ENCODE results near the gene ADD2.

ADD2 gene

DNA sequence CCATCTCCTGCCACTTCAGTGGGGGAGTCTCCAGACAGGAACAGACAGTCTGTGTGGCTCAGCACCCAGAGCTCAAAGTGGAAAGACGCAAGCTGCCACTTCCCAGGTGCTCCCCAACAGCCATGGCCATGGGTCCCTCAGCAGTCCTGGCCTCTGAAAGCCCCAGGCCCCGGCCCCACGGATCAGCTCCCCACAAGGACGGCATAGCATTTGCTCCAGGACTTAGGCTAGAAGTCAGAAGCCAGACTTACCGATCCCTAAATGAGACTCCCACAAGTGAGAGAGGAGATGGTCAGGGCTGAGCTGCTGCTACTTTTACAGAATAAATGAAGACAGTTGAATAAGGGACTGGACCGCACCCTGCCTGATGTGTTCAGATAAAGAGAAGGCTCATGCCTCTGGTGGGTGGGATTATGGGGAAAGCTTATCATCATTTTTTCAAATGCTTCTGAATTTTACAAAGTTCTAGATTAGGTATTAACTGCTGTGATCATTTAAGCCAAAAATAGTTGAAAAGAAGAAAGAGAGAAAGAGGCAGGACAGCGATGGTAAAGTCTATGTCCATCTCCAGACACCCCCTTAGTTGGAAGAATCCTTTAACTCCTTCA lies 50.5 kb downstream of the ADD2 start:
- DNase-seq = no peak

DNA sequence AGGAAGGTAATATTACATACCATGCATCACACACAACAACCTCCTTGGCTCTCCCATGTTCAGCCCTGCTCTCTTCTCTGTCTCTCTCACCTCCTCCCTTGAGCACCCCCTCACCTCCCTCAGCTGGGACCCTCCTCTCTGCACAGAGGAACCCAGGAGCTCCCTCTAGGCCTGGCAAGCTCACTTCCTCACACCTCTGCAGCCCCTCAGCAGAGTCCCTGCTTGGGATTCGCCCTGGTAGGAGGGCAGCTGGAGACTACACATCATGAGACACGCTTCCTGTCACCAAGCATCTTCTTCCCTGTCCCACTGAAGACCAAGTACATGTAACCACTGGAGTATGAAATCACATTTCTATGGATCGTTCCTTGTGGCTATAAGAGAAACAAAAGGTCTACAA lies 51.0 kb downstream of the ADD2 start:
- DNase-seq = no peak

DNA sequence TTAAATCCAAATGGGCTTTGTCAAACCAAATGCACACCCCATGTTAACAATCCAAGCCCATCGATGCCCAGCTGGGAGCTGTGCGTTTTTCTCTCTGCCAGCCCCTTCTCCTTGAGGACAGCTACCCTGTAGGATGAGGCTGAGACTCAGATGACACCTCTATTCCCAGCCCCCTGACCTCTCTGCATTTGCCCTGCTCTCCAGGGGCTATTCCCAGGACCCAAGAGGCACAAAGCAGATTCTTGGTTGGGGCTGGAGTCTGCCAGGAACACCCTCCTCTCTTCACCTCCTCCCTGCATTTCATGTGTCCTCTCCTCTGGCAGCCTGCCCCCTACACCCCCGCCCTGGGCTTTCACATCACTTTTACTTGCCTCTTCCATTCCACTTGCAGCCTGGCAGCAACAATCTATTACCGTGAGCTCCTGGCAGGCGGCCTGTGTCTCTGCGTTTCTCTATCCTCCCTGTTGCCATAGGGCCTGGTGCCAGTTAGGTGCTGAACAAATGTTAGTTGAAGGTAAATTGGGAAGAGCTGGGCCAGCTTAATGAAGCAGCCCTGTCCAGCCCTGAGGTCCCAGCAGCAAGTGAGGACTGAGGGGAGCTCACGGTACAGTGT lies 51.8 kb downstream of the ADD2 start:
- DNase-seq = peak; percentile 4

DNA sequence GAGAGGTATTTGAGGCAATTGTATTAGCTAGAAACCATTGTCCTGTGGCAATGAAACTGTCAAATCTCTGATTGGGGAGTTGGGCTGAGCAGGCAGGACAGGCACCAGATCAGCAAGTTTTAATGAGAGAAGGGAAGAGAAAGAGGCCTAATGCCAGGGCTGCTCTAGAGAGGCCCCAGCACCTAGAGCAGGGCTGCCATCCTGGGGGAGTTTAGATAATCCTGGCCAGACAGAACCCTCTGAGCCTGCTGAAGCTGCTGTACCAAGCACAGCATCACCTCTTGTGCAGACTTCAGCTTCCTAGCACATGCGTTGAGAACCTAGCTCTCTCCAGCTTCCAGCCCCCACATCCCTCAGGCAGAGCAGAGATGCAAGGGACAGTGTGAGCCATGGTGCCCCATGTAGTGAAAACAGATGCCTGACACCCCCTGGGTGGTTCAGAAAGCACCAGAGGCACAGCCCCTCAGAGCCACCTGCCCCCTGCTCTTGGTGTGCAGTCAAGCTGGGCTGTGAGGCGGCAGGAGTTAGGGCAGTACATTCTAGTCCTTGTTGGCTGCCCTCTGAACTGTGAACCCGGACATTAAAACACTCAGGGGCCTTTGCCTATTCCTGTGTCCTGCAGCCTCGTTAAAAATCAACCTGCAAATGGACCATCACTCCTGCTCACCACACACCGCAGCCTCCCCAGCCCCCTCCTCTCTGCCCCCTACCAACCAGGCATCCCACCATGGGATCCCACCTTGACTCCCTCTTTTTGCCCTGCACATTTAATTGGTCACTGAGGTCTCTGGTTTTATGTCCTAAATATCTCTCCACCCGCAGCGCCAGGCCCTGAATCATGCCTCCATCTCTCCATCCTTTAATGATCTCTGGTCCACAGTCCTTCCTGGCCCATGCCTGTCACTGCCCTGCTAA lies 52.7 kb downstream of the ADD2 start:
- DNase-seq = peak; percentile 1

DNA sequence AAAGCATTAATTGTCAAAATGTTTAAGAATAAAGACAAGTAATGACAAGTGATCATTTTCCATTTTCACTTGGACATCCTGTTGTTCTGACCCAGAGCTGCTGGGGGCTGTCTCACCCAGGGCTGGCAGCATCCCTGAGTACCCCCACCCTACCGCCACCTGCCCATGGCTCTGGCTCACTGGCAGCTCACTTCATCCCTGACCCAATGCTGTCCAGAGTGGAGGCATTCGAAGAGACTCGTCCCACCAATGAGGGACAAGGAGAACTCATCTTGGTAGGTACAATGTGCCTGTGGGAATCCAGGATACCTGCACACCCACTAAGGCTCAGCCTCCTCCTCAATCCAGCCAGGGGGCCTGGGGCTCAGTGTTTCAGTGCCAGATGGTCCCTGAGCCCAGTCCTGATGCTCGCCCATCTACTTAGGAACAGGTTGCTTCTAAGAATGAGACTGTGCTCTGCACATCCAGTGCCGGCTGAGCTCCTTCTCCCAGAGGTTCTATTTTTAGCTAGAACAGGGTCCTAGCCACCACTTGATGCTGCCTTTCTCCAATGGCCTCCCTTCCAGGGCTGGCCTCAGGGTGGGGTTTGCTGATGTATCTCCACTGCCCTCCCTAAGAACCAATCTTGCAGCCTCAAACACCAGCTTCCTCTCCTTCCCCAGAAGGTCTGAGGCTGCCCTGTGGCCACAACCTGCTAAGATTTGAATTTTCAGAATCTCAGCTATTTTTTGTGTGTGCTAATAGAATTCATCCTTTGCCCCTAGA lies 53.7 kb downstream of the ADD2 start:
- peak; percentile 3 for DNase-seq

DNA sequence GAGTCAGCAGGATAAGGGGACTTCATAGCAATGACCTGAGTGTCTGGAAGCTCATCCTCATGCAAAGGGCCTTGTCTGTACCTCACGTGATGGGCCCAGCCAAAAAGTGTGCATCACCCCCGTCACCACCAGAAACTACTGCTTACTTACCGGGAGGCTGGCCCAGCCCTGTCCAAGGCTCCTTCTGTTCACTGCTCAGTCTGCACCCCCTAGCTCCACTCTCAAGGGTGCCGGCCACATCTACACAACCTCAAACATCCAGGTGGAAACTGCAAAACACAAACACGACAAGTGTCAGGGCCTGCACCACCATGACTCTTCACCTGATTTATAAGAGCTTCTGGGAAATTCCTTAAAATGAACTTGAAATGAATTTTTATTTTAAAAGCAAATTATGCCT lies 55.1 kb downstream of the ADD2 start:
- DNase-seq = no peak

DNA sequence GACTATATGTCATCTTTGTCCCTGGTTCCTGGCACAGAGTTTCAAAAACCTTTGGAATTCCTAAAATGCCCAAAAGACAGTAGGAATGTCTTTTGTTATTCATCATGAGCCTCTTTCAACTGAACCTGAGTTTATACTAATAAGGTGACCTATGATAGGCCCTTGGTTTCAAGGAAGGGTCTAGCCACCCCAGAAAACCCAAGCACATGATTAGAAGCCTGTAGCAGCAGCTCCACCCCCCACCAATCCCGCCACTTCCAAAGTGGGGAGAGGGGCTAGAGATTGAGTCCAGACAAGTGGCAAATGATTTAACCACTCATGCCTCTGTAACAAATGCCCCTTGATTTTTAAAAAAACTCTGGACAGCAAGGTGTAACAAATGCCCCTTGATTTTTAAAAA lies 56.8 kb downstream of the ADD2 start:
- no peak for DNase-seq

DNA sequence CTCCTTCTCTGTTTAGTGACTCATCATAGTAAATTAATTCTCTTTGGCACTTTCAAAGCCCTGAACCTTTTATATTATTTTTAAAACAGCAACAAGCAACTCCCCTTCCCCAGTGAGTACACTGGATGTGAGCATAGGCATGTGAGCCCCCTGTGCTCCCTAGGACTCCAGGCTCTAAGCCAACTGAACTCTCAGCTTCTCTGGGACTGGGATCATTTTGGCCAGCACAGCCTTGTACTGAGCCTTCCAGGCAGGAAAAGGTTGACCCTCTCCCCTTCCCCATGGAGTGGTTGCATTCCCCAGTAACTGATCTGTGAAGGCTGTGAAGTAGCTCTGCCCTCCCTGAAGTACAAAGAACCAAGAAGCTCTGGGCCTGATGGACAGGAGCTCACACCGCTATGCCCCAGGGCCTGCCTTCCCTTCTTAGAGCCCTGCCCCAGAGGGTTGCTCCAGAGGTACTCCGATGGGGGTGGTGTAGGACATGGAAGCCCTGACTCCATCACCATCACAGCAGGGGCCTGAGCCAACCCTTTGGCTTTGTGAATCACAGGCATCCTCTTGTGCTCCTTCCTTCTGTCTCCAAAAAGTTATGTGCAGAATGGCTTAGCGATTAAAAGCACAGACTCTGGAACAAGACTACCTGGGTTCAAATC lies 57.8 kb downstream of the ADD2 start:
- DNase-seq = no peak

DNA sequence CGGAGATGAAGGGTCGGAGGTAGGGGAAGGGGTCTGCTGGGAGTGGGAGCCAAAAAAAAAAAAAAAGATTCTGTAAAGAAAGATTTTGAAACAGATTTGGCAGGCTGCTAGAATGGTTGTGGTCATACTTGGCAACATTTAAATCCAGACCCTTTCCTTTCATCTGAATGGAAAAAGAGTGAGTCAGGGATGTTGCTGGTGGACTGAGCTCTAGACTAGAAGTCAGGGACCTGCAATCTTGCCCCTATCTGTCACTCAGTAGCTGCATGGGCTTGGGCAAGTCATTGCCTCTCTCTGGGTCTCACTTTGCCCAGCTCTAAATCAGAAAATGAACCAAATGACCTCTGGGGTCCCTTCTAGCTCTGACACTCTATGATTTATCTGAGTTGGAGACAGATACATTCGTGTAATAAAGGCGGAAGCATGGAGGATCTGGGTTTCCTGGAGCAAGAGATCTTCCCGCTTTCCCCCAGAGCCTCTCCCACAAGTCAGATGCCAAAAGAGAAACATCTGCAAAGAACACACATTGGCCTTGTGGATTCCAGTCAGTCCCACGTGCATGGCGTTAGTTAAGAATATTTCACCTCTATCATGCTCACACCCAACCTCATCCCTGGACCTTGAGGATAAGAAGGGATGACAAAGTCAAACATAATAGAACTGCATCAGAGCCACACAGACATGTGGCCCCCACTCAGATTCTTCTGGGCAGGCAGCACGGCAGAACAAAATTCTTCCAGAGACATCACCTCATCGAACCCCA lies 58.5 kb downstream of the ADD2 start:
- DNase-seq = no peak

DNA sequence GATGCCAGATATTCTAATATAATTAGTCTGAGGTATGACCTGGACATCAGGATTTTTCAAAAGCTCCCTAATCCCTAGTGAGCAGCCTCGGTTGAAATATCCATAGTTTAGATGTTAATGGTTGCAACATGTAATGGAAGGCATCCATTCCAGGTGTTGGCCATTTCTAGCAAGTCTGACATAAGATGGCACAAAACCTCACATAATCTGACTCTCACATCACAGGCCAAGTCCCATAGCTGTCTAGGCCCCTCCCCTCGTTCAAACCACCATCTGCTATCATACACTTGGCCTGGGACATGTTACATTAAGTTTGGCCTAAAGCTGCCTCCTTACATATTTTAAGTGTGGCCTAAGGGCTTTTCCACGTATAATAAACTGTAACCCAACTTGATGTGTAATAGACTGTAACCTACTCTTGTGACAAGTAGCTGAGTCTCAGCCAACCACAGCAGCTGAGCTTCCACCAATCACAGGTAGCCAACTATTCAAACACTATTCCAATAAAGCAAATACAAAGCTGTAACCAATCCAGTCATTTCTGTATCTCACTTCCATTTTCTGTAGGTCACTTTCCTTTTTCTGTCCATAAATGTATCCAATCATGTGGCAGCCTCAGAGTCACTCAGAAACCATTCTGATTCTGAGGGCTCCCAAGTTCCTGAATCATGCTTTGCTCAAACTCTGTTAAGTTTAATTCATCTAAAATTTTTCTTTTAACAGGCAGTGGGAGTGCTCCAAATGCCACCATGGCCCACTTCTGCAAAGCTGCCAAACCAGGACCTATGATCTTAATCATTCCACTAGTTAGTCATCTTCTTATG lies 59.4 kb downstream of the ADD2 start:
- no peak for DNase-seq

DNA sequence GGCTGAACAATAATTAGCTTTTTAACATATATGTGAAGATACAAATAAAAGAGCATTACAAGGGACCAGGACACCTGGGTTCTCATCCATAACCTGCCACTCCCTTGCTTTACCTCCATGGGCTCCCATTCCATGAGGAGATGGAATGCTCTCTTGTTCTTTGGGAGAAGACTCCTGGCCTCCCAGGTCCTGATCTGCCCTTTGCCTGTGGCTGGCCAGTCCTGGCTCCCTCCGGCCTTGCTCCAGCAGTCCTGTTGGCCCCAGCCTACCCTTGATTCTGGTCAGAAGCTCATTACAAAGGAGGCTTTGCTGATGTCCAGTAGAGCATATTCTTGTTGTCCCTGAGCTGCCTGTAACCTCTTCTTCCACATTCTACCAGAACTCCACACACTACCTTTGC lies 60.3 kb downstream of the ADD2 start:
- DNase-seq = no peak

DNA sequence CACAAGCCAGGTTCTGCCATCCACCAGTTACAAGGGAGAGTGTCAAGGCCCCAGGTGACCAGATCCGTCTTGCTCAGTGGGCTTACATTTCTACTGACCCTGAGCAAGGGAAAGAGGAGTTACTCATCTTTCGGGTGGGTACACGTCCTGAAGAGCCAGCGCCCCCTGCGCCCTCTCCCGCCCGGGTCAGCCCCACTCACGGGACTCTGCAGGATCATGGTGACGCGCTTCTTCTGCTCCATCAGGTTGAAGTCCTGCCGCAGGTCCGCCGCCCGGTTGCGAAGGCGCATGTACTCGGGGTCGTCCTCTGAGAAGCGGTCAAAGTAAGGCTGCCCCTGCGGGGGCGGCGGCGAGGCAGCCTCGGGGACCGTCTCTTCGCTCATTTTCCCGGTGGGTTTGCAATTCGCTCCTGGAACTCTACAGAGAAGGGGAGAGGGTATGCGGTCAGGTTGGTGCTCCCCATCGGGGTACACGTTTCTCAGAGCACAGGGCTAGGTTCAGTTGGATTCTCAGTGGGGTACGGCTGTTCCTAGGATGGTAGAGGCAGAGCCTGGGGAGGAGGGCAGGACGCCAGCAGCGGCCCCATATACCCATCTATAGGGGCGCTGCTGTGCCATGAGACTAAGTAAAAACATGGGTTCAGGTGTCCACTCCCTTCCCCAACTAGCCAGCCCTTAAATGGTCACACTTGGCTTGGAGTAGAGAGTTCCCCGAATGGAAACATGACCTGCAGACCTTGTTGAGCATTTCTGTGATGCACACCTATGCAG lies 61.8 kb downstream of the ADD2 start:
- no peak for DNase-seq

DNA sequence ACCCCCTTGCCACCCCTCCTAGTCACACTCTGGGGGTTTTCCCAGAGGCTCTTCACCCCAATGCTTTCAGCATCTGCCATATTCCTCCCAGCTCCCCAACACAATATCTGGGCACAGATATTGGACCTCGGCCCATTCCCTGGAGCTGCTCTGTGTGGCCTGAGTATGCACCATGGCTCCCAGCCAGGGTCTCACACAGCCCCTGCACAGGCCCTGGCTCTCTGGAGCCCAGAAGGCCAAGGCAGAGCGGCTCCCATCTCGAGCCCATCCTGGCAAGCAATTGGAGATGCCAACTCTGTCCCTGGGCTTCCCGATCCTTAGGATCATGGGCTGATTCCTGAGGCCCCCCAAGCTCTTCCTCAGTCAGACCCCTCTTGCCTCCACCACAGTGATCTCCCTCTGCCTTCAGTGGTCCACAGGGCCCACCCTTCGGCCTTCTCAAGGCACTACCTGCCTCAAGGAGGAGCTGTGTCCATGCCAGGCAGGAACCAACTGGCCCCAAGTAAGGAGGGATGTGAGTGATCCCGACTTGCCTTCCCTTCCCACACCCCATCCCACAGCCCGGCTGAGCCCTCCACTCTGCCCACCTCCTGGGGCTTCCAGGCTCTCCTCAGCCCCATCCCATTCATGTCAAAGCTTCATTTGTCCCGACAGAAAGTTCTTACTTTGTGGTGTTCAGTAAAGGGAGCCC lies 62.7 kb downstream of the ADD2 start:
- DNase-seq = no peak

DNA sequence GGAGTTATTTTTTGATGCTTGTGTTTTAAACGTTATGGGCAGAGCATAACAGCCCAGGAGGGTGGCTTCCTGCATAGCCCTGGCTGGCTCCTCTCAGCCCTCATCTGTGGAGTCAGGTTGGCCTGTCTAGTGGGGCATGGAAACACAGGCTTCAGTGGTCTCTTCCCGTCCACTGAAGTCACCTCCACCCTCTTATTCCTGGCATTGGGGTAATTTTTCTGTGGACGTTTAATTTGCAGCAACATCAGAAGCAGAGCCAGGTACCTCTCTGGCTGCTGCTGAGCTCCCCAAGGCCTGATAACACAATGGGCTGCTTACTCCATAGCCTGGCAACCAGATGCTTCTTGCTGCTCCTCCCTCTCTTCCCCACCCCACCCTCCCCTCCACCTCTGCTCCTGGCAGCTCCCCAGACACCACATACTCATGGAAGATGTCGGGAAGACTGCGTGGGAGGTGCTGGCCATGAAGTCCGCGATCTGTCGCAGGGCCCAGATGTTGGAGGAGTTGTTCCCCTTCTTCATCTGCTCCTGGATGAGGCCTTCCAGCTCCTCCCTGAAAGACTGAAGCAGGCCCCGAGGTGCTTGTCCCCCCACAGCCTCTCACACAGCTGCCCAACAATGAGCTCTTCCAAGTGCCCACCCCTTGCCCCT lies 64.0 kb downstream of the ADD2 start:
- no peak for DNase-seq

DNA sequence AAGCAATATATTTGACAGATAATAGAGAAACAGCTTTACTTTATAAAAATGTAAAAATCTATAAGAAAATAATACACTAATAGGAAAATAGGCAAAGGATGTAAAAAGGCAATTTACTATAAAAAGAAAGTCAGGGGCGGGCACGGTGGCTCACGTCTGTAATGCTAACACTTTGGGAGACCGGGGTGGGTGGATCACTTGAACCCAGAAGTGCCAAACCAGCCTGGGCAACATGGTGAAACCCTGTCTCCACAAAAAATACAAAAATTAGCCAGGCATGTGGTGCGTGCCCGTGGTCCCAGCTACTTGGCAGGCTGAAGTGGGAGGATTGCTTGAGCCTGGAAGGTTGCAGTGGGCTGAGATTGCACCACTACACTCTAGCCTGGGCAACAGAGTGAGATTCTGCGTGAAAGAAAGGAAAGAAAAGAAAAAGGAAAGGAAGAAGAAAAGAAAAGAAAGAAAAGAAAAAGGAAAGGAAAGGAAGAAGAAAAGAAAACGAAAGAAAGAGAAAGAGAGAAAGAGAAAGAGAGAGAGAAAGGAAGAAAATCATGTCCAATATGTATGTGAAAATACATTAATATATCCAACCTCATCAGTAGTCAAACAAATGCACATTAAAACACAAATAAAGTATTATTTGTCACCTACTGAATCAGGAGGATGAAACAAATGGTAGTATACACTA lies 65.1 kb downstream of the ADD2 start:
- DNase-seq = no peak

DNA sequence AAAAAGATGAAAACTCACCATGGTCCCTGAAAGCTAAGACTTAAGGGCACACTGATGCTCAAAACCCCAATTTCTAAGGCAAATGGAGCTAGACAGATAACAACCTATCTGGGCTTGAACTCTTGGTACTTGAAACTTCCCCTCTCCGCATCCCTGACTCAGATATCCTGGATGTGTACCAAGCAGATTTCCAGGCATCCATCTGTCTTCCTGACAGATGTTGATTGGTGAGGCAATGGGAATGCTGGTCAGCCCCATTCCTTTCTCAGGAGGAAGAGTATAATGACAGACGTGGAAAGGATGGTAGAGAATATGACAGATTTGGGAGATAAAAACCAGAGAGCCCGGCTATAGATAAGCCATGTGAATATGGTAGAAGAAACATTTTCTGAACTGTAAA lies 69.2 kb downstream of the ADD2 start:
- DNase-seq = no peak

DNA sequence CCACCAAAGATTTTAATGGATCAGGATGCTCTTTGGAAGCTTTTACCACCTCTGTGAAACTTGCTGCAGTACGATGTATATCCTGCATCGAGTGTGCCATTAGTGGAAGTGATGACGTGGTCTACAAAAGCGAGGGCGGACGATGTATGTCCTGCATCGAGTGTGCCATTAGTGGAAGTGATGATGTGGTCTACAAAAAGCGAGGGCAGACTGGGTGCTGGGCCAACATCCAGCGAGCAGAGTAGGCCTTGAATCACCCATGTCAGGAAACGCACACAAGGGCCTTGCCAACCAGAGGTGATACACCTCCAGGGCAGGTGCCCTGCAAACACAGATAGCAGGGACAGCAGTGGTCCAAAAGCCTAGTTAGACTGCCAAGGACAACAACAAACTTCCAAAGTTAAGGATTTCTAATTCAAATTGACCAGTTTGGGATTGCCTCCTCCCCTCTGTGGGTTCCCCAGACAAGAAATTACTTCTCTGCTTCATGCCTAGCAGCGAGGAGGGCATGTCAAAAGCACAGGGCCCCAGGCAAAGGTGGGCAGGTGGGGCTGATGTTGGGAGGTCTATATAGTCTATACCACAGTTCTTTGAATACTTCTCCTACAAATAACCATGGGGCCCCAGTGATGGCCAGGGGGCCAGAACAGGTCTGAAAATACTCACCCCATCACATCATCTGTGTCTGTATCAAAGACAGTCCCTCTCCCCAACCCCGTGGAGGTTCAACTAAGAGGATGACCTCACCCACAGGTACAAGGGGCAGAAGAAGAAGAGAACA lies 70.2 kb downstream of the ADD2 start:
- DNase-seq = no peak

DNA sequence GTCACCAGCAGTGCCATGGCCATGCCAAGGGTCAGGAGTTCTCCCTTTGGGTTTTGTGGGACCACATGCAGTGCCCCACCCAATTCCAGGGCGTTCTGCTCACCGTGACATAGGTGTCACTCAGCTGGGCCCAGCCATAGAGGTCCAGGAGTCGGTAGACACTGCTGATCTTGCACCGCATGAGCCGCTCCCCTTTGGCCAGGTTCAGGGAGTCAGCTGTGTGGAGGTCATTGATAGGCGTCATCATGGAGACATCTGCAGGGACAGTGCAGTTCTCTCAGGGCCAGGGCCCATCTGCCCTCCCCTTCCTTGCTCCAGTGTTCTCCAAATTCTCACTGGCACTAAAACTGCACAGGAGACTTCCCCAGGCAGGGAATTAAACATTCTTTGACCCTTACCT lies 71.9 kb downstream of the ADD2 start:
- no peak for DNase-seq

Measured in NCI-H69 (cell line).